ENCODE results near the gene NFE2L2. TPM values are rescaled to one million over a fixed set of nuclear protein-coding genes. Genes with fewer than 3 reads are reported as not detected.

Gene NFE2L2
- total and polyA plus RNA-seq, 9 of the 15 experiments (the other 6 are each of a cell fraction or from before 2014, with no cell fraction given) = 29.3 to 120 (median 59.3) TPM

DNA sequence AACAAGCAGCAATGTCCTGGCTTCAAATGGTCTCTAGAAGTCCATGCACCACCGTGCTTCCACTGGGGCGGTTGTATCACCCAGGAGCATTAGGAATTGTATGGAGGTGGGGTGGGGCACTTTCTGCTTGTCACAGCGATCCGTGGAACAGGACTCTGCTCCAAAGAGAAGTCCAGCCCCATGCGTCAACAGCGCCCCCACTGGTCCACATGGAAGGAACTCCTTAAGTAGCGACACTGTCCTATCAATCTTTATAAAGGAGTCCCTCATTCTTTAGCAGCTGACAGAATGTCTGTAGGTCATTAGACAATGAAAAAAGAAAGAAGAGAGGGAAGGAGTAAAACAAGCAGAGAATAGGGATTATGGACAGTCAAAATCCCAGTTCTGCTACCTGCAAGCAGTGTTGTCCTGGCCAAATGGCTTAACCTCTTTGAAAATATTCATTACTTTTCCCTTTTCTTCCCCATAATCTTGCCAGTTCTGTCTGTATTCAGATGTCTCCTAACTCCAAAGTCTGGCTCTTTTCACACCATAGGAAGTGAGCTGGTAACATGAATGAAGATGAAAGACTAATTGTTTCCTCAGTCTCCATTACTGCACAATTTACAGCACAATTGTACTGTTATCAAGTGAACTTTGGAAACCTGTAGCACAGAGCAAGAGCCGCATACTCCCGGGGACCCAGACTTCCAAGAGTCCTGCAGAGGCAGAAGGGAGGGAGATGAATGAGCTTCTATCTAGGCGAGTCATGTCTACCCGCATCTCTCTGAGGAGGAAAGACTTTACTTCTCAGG, 9.9 kb downstream of the NFE2L2 start (continued):
- TF ChIP-seq SPI1 (IDR thresholded peaks at IDR 0.05; ENCODE audit: borderline replicate concordance, low read depth, low read length) = peak; percentile 55; the same call in 1 of the 2 replicates
- no peak for TF ChIP-seq SRSF1 (IDR thresholded peaks at IDR 0.05; ENCODE audit: low read depth, low read length)
- TF ChIP-seq BCL6 (CRISPR knock-in tag; IDR thresholded peaks at IDR 0.05) = no peak
- TF ChIP-seq POLR2A (conservative IDR thresholded peaks at IDR 0.05) = no peak
- TF ChIP-seq ZBTB1 (CRISPR knock-in tag; IDR thresholded peaks at IDR 0.05; ENCODE audit: borderline replicate concordance, low read depth) = no peak
- no peak for TF ChIP-seq ZSCAN32 (CRISPR knock-in tag; IDR thresholded peaks at IDR 0.05)
- no peak for TF ChIP-seq HCFC1 (IDR thresholded peaks at IDR 0.05; ENCODE audit: low read depth, low read length)
- TF ChIP-seq POLR2B (IDR thresholded peaks at IDR 0.05; ENCODE audit: low read depth, partially characterized antibody) = peak; percentile 13
- TF ChIP-seq POLR2H (tag; IDR thresholded peaks at IDR 0.05; ENCODE audit: low read depth) = no peak
- no peak for TF ChIP-seq ID3 (CRISPR knock-in tag; IDR thresholded peaks at IDR 0.05)
- TF ChIP-seq ID3 (tag; IDR thresholded peaks at IDR 0.05) = no peak
- no peak for TF ChIP-seq ZNF143 (CRISPR knock-in tag; IDR thresholded peaks at IDR 0.05)
- no peak for TF ChIP-seq SMAD1 (IDR thresholded peaks at IDR 0.05; ENCODE audit: low read depth, low read length, partially characterized antibody)
- TF ChIP-seq MYC (IDR thresholded peaks at IDR 0.05; ENCODE audit: low read depth, low read length) = peak; percentile 75; the same call in 1 of the 2 replicates
- TF ChIP-seq MYC (CRISPR knock-in tag; IDR thresholded peaks at IDR 0.05; ENCODE audit: borderline replicate concordance, low read depth) = no peak
- TF ChIP-seq JUNB (CRISPR knock-in tag; conservative IDR thresholded peaks at IDR 0.05) = no peak
- no peak for TF ChIP-seq FOSL1 (tag; conservative IDR thresholded peaks at IDR 0.05)
- no peak for TF ChIP-seq PBX2 (CRISPR knock-in tag; IDR thresholded peaks at IDR 0.05; ENCODE audit: low read depth)
- peak; percentile 81 for TF ChIP-seq PBX2 (tag; conservative IDR thresholded peaks at IDR 0.05; ENCODE audit: low read depth)
- 0 out of 2 replicates have a peak, but pooled peaks have one; percentile 45 for TF ChIP-seq JUN (IDR thresholded peaks at IDR 0.05; ENCODE audit: borderline replicate concordance, low read depth, low read length)
- TF ChIP-seq JUN (CRISPR knock-in tag; IDR thresholded peaks at IDR 0.05; ENCODE audit: borderline replicate concordance) = no peak
- peak; percentile 32 for TF ChIP-seq RBFOX2 (IDR thresholded peaks at IDR 0.05; ENCODE audit: low read depth, low read length)
- peak; percentile 53; the same call in 1 of the 2 replicates for TF ChIP-seq XRCC5 (IDR thresholded peaks at IDR 0.05; ENCODE audit: low read depth, low read length)
- TF ChIP-seq CBFA2T2 (conservative IDR thresholded peaks at IDR 0.05) = no peak
- no peak for TF ChIP-seq ZNF263 (CRISPR knock-in tag; IDR thresholded peaks at IDR 0.05; ENCODE audit: borderline replicate concordance)
- TF ChIP-seq MEIS2 (IDR thresholded peaks at IDR 0.05; ENCODE audit: partially characterized antibody) = peak; percentile 90
- no peak for TF ChIP-seq NR2C1 (IDR thresholded peaks at IDR 0.05)
- no peak for TF ChIP-seq NR2C1 (tag; IDR thresholded peaks at IDR 0.05)
- peak; percentile 8; the same call in 1 of the 2 replicates for TF ChIP-seq OTX1 (CRISPR knock-in tag; IDR thresholded peaks at IDR 0.05)
- TF ChIP-seq ZNF134 (CRISPR knock-in tag; conservative IDR thresholded peaks at IDR 0.05) = no peak; the same call in 1 of the 2 replicates

All from K562 (cell line).